ENCODE measurements around the gene HTT-AS. TPM values are rescaled to one million over a fixed set of nuclear protein-coding genes. Genes with fewer than 3 reads are reported as not detected.
A peak's percentile ranks its signal among the peaks of the same experiment; 100 is the strongest.

Gene HTT-AS
- total RNA-seq, 2 donors from 2014 or later: not detected

DNA sequence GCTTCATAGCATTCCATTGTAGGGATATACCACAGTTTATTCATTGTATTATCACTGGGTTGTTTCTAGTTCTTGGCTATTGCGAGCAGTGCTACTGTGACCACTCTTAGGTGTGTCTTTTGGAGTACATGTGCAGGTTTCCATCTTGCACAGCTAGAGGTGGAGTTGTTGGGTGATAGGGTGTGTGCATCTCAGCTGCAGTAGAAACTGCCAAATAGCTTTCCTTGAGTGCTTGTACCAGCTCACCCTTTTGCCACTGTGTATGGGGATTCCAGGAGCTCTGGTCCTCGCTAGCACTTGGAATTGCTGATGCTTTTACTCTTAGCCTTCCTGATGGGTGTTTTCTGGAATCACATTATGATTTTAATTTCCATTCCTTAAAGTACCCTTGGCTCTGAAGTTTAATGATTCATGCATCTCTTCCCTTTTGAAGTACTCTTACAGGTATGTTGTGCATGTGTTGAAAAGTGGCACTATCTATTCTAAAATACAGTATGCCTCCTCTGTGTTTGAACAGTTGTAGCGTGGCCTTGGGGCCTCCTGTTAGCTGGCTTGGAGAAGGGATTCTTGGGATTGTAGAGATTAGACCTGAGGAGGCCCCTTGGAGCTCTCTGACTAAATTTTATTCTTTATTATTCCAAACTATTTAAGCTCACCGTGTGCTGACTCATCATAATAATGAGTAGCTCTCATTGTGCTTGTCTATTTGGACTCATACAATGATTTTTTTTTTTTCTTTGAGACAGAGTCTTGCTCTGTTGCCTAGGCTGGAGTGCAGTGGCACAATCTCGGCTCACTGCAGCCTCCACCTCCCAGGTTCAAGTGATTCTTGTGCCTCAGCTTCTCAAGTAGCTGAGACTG lies 38.5 kb upstream of the HTT-AS start:
- no peak for TF ChIP-seq CTCF (IDR thresholded peaks at IDR 0.05)
- peaks cover 0 to 44% of the 10 kb centered on the region in 2 donors for H3K4me1 ChIP-seq
- H3K27ac ChIP-seq: peak overlapping the region; percentile 38 to 57
- no peaks in the 10 kb centered on the region for H3K27me3 ChIP-seq
- H3K4me3 ChIP-seq: no peak overlapping the region
- no peaks in the 10 kb centered on the region for H3K9me3 ChIP-seq
- no peak for DNase-seq (ENCODE audit: low spot score)
- peaks cover 28% of the 10 kb centered on the region for H3K36me3 ChIP-seq

- peak overlapping the region; percentile 38 to 57 for H3K27ac ChIP-seq
- DNase-seq (ENCODE audit: low spot score): no peak
- H3K4me3 ChIP-seq: no peak overlapping the region
- no peak for TF ChIP-seq CTCF (IDR thresholded peaks at IDR 0.05)
- H3K27me3 ChIP-seq: no peaks in the 10 kb centered on the region
- no peaks in the 10 kb centered on the region for H3K9me3 ChIP-seq
- peaks cover 0 to 48% of the 10 kb centered on the region in 2 donors for H3K4me1 ChIP-seq
- H3K36me3 ChIP-seq: peaks cover 22% of the 10 kb centered on the region
These were observed 37.9 kb upstream of the HTT-AS start for GRCh38 chr4:3112201-3112600.

DNA sequence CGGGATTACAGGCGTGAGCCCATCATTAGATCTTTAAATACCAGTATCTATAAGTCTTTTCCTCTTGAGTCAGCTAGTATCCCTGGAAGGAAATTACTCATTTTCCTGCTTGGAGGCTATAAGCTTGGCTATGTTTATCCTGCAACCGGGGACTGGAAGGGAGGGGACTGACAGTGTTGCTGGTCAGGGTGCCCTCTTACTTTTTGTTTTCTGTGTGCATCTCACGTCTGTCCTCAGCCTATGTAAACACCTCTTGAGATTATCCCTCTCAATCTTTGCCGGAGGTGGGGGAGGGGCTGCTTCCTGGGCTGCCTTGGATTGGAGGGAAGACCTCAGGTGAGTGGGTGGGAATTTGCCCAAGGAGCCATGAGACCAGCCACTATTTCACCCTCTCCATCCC lies 37.1 kb upstream of the HTT-AS start:
- peaks cover 0 to 47% of the 10 kb centered on the region in 2 donors for H3K4me1 ChIP-seq

DNA sequence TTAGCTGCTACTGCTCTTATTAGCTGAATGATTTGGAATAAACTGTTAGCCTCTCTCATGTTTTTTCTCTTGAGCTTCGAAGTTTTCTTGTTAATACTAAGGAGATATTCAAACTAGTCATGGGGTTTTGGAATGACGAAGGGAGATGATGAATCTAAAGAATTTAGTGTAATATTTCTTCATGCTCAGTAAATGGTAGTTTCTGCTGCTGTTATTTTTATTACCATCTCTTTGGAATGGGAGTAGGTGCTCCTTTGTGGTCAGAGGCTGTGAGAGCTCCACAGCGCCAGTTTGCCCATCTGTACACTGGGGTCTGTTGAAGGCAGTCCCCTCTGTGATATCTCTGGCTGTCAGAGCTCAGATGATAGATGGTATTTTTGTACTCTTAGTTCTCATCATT lies 33.9 kb upstream of the HTT-AS start:
- Histone ChIP-seq H3K4me3 (no peak overlapping the region), H3K36me3 (no peaks in the 10 kb centered on the region), H3K9me3 (no peaks in the 10 kb centered on the region), H3K4me1 (peaks cover 0 to 42% of the 10 kb centered on the region in 2 donors), H3K27me3 (no peaks in the 10 kb centered on the region), H3K27ac (peak overlapping the region; percentile 57 to 69)
- TF ChIP-seq CTCF (IDR thresholded peaks at IDR 0.05): no peak
- no peak for DNase-seq (ENCODE audit: low spot score)

More for the DNA sequence above, 37.1 kb upstream of the HTT-AS start:
- H3K27me3 ChIP-seq: no peaks in the 10 kb centered on the region
- no peak for DNase-seq (ENCODE audit: low spot score)
- peaks cover 16% of the 10 kb centered on the region for H3K36me3 ChIP-seq
- no peak for TF ChIP-seq CTCF (IDR thresholded peaks at IDR 0.05)
- peak overlapping the region; percentile 38 to 57 for H3K27ac ChIP-seq
- H3K9me3 ChIP-seq: no peaks in the 10 kb centered on the region
- no peak overlapping the region for H3K4me3 ChIP-seq

GRCh38 chr4:3107691-3108121 lies 33.4 kb upstream of the HTT-AS start:
- Histone ChIP-seq H3K9me3 (no peaks in the 10 kb centered on the region), H3K4me1 (peaks cover 0 to 37% of the 10 kb centered on the region in 2 donors), H3K36me3 (peaks cover 2% of the 10 kb centered on the region), H3K4me3 (no peak overlapping the region), H3K27ac (peak overlapping the region; percentile 57 to 69), H3K27me3 (no peaks in the 10 kb centered on the region)
- DNase-seq (ENCODE audit: low spot score): no peak
- no peak for TF ChIP-seq CTCF (IDR thresholded peaks at IDR 0.05)
